H9 (cell line): ENCODE results near the gene CDCA3. TPM values are rescaled to one million over a fixed set of nuclear protein-coding genes. Genes with fewer than 3 reads are reported as not detected.

Experiments used
- DNase-seq: peaks from one replicate; pipeline ENCODE4 v3.0.0-alpha.2; 2017
- H2AFZ ChIP-seq: one replicate; pipeline ENCODE4 v1.6.1; 2013; ENCODE audit warnings: mild to moderate bottlenecking, low read length, control low read depth, moderate library complexity
- H2AK5ac ChIP-seq: 2 replicates; pipeline ENCODE4 v1.6.1; 2013; ENCODE audit warnings: low read length, control low read depth, mixed read lengths; ENCODE audit not compliant: insufficient read length
- H2BK120ac ChIP-seq: one replicate; pipeline ENCODE4 v1.6.1; 2013; ENCODE audit warnings: low read depth, mild to moderate bottlenecking, low read length, control low read depth, inconsistent platforms; ENCODE audit not compliant: poor library complexity, severe bottlenecking
- H2BK12ac ChIP-seq: 2 replicates; pipeline ENCODE4 v1.6.1; 2013; ENCODE audit warnings: low read length, control low read depth, mixed read lengths, low read depth; ENCODE audit not compliant: insufficient read length
- H2BK15ac ChIP-seq: 2 replicates; pipeline ENCODE4 v1.6.1; 2013; ENCODE audit warnings: low read depth, low read length, control low read depth
- H2BK20ac ChIP-seq: one replicate; pipeline ENCODE4 v1.6.1; 2013; ENCODE audit warnings: low read depth, mild to moderate bottlenecking, low read length, control low read depth, inconsistent platforms; ENCODE audit not compliant: poor library complexity, severe bottlenecking
- H2BK5ac ChIP-seq: 2 replicates; pipeline ENCODE4 v1.6.1; 2013; ENCODE audit warnings: low read length, control low read depth, mixed read lengths; ENCODE audit not compliant: insufficient read length
- H3K14ac ChIP-seq: 2 replicates; pipeline ENCODE4 v1.6.1; 2013; ENCODE audit warnings: low read length, control low read depth; ENCODE audit not compliant: insufficient read depth
- H3K18ac ChIP-seq: 2 replicates; pipeline ENCODE4 v1.6.1; 2013; ENCODE audit warnings: low read depth, mild to moderate bottlenecking, mixed read lengths, low read length, control low read depth; ENCODE audit not compliant: insufficient read length
- H3K23ac ChIP-seq: 2 replicates; pipeline ENCODE4 v1.6.1; 2013; ENCODE audit warnings: low read length, control low read depth, mixed read lengths, low read depth; ENCODE audit not compliant: insufficient read length
- H3K23me2 ChIP-seq: 2 replicates; pipeline ENCODE4 v1.6.1; 2013; ENCODE audit warnings: low read depth, mild to moderate bottlenecking, mixed read lengths, low read length, control low read depth; ENCODE audit not compliant: insufficient read length, poor library complexity, severe bottlenecking
- H3K27ac ChIP-seq: 2 replicates; pipeline ENCODE4 v1.5.1; 2013; ENCODE audit warnings: low read length, control low read depth, mixed read lengths, low read depth; ENCODE audit not compliant: insufficient read length
- H3K27me3 ChIP-seq: 2 replicates; pipeline ENCODE4 v1.6.1; 2013; ENCODE audit warnings: low read length, control low read depth, inconsistent platforms; ENCODE audit not compliant: insufficient read depth
- H3K4ac ChIP-seq: 2 replicates; pipeline ENCODE4 v1.6.1; 2013; ENCODE audit warnings: low read depth, mild to moderate bottlenecking, control low read depth, inconsistent platforms, low read length, moderate library complexity
- H3K4me1 ChIP-seq: 2 replicates; pipeline ENCODE4 v1.6.1; 2013; ENCODE audit warnings: low read length, control low read depth, inconsistent platforms; ENCODE audit not compliant: insufficient read depth
- H3K4me2 ChIP-seq: 2 replicates; pipeline ENCODE4 v1.6.1; 2013; ENCODE audit warnings: low read length, control low read depth, mixed read lengths; ENCODE audit not compliant: insufficient read length, insufficient read depth
- H3K56ac ChIP-seq: 2 replicates; pipeline ENCODE4 v1.6.1; 2013; ENCODE audit warnings: low read depth, mild to moderate bottlenecking, mixed read lengths, low read length, control low read depth; ENCODE audit not compliant: insufficient read length
- H3K79me1 ChIP-seq: 2 replicates; pipeline ENCODE4 v1.6.1; 2013; ENCODE audit warnings: low read depth, mild to moderate bottlenecking, moderate library complexity, low read length, control low read depth, inconsistent platforms; ENCODE audit not compliant: insufficient read depth, poor library complexity, severe bottlenecking
- H3K79me2 ChIP-seq: 2 replicates; pipeline ENCODE4 v1.6.1; 2013; ENCODE audit warnings: low read length, control low read depth, inconsistent platforms; ENCODE audit not compliant: insufficient read depth
- H3K9ac ChIP-seq: 2 replicates; pipeline ENCODE4 v1.6.1; 2013; ENCODE audit warnings: low read length, control low read depth, mixed read lengths; ENCODE audit not compliant: insufficient read length; ENCODE audit errors: extremely low read depth
- H3K9me3 ChIP-seq: one replicate; pipeline ENCODE4 v1.6.1; 2013; ENCODE audit warnings: low read depth, low read length, inconsistent platforms; ENCODE audit not compliant: control insufficient read depth
- H3T11ph ChIP-seq: one replicate; pipeline ENCODE4 v1.6.1; 2013; ENCODE audit warnings: mild to moderate bottlenecking, low read length, control low read depth, inconsistent platforms
- H4K20me1 ChIP-seq: one replicate; pipeline ENCODE4 v1.6.1; 2013; ENCODE audit not compliant: control insufficient read depth, insufficient read length, insufficient read depth
- H4K5ac ChIP-seq: 2 replicates; pipeline ENCODE4 v1.6.1; 2013; ENCODE audit warnings: low read depth, mild to moderate bottlenecking, mixed read lengths, low read length, control low read depth; ENCODE audit not compliant: insufficient read length
- H4K8ac ChIP-seq: replicated peaks from 2 replicates; pipeline ENCODE4 v1.6.1; 2013; ENCODE audit warnings: low read length, control low read depth, mixed read lengths, low read depth; ENCODE audit not compliant: insufficient read length
- H4K91ac ChIP-seq: 2 replicates; pipeline ENCODE4 v1.6.1; 2013; ENCODE audit warnings: low read depth, mild to moderate bottlenecking, moderate library complexity, mixed read lengths, low read length, control low read depth; ENCODE audit not compliant: insufficient read length
- H3K27ac Mint-ChIP-seq, 3 experiments: 2 replicates in 2 of 3; 3 replicates in 1 of 3; pipeline ENCODE4 v1.8.0; 2020 to 2021; ENCODE audit warnings: mixed read lengths in 3 of 3, mild to moderate bottlenecking in 1 of 3, moderate library complexity in 1 of 3
- H3K27me3 Mint-ChIP-seq: 2 replicates; pipeline ENCODE4 v1.8.0; 2021; ENCODE audit warnings: low read depth, mild to moderate bottlenecking, moderate library complexity, mixed read lengths
- H3K36me3 Mint-ChIP-seq, 3 experiments: 2 replicates in 2 of 3; 3 replicates in 1 of 3; pipeline ENCODE4 v1.8.0; 2020 to 2021; ENCODE audit warnings: low read depth in 3 of 3, mixed read lengths in 3 of 3; ENCODE audit not compliant: insufficient read depth in 1 of 3
- H3K4me1 Mint-ChIP-seq, 2 experiments: 2 replicates each; pipeline ENCODE4 v1.8.0; 2020; ENCODE audit warnings: mixed read lengths in 2 of 2
- H3K4me3 Mint-ChIP-seq, 2 experiments: 2 replicates in 1 of 2; 3 replicates in 1 of 2; pipeline ENCODE4 v1.8.0; 2020 to 2021; ENCODE audit warnings: mild to moderate bottlenecking in 2 of 2, mixed read lengths in 2 of 2, moderate library complexity in 1 of 2
- H3K9me3 Mint-ChIP-seq, 2 experiments: 2 replicates in 1 of 2; 3 replicates in 1 of 2; pipeline ENCODE4 v1.8.0; 2020; ENCODE audit warnings: mild to moderate bottlenecking in 2 of 2, mixed read lengths in 2 of 2, moderate library complexity in 1 of 2
- WGBS: extraction: QIAGEN DNeasy Blood & Tissue Kit; methylation state at CpG from one replicate; pipeline ENCODE4 v1.1.7; 2013; ENCODE audit warnings: missing lambda C conversion rate, low lambda C conversion rate, mixed read lengths; ENCODE audit not compliant: insufficient read length; ENCODE audit errors: extremely low coverage; 5-methylcytosine and 5-hydroxymethylcytosine counted together
- total RNA-seq: library from RNA; stranded (reverse); gene quantifications from 2 replicates; pipeline ENCODE4 v1.2.1, GENCODE V29; 2021
- TF ChIP-seq, protein P1 (sequence below): fragments of 200-600 bp; sonication (generic); conservative IDR thresholded peaks from 3 replicates; pipeline ENCODE4 v1.8.0; 2021; ENCODE audit warnings: antibody characterized with exemption, mild to moderate bottlenecking

Gene CDCA3
- total RNA-seq, 1 experiment from 2014 or later, result 45.1 TPM

DNA sequence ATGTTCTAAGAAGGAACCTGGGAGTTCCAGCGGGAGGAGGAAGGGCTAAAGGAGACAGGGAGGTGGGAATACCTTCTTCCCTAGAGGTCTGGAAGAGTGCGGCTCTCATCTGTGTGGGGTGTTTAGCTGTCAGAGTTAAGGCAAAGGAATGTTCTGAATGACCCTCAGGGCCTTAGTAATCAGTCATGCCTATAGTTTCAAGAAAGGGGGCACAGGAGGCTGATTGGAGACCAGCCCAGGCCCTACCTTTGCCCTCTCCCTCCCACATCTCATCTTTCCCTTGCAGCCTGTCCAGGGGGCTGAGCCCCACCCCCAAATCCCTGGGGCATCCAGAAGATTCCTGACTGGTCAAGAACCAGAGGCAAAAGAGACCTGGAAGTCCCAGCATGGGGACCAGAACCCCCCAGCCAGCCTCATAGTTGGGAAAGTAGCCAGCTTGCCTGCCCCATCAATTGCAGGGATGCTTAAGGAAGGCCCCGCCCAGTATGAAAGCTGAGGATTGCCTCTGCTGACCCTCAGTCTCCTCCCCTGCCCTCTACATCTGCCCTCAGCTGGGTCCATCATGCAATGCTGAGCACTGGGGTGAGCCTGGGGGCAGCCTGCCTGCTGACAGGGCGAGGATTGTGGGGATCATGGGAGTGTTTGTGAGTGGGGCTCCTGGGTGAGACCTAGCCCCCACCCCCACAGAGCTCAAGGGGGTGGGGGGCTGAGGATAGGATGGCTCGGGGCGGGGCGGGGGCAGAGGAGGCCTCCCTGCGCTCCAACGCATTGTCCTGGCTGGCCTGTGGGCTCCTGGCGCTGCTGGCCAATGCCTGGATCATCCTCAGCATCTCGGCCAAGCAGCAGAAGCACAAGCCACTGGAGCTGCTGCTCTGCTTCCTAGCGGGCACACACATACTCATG is 27.7 kb downstream of the CDCA3 start:
- Histone ChIP-seq H3K9me3 (no peaks in the 10 kb centered on the region), H2BK12ac (no peak overlapping the region), H3K27me3 (peaks cover 4% of the 10 kb centered on the region; the same call in 1 of the 2 replicates), H3K79me2 (no peaks in the 10 kb centered on the region), H3K9ac (no peak overlapping the region), H3K56ac (no peak overlapping the region), H2BK120ac (no peak overlapping the region), H3K18ac (no peak overlapping the region), H4K8ac (no peak overlapping the region), H4K91ac (no peak overlapping the region), H2AFZ (no peak overlapping the region), H2BK20ac (no peak overlapping the region), H3K23me2 (peaks cover 14% of the 10 kb centered on the region), H4K5ac (no peak overlapping the region), H3K79me1 (no peaks in the 10 kb centered on the region), H2BK15ac (no peak overlapping the region), H2BK5ac (no peak overlapping the region), H3K27ac (no peak overlapping the region), H3K4me2 (no peak overlapping the region), H3T11ph (no peak overlapping the region), H3K14ac (no peak overlapping the region), H4K20me1 (peaks cover 4% of the 10 kb centered on the region), H2AK5ac (no peak overlapping the region), H3K4me1 (peaks cover 5% of the 10 kb centered on the region; the same call in 1 of the 2 replicates), H3K23ac (no peak overlapping the region), H3K4ac (no peak overlapping the region)
- Mint-ChIP-seq H3K36me3 (peaks cover 10 to 15% (median 10%) of the 10 kb centered on the region in 3 experiments; a peak in 6 of 7 replicates), H3K4me1 (peaks cover 64 to 79% of the 10 kb centered on the region in 2 experiments), H3K4me3 (peak overlapping the region in 1 of 2 experiments; percentile 71; a peak in 4 of 5 replicates), H3K27me3 (peaks cover 55% of the 10 kb centered on the region), H3K27ac (peak overlapping the region in 1 of 3 experiments; percentile 14; a peak in 1 of 7 replicates), H3K9me3 (no peaks in the 10 kb centered on the region)
- TF ChIP-seq, protein P1, sequence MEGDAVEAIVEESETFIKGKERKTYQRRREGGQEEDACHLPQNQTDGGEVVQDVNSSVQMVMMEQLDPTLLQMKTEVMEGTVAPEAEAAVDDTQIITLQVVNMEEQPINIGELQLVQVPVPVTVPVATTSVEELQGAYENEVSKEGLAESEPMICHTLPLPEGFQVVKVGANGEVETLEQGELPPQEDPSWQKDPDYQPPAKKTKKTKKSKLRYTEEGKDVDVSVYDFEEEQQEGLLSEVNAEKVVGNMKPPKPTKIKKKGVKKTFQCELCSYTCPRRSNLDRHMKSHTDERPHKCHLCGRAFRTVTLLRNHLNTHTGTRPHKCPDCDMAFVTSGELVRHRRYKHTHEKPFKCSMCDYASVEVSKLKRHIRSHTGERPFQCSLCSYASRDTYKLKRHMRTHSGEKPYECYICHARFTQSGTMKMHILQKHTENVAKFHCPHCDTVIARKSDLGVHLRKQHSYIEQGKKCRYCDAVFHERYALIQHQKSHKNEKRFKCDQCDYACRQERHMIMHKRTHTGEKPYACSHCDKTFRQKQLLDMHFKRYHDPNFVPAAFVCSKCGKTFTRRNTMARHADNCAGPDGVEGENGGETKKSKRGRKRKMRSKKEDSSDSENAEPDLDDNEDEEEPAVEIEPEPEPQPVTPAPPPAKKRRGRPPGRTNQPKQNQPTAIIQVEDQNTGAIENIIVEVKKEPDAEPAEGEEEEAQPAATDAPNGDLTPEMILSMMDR, result no peak
- WGBS, result no CpG with 5 or more reads among the region's 12 CpGs
- no peak for DNase-seq
